IMR-90 (cell line): ENCODE measurements around the gene ATP6V1E1. TPM values are rescaled to one million over a fixed set of nuclear protein-coding genes. Genes with fewer than 3 reads are reported as not detected.
A peak's percentile ranks its signal among the peaks of the same experiment; 100 is the strongest.

Experiments used
- ATAC-seq: fragments of 200-7000 bp; cut with Tn5 transposase; 2 replicates; pipeline ENCODE4 v1.9.1; 2020; ENCODE audit warnings: low read depth, mild to moderate bottlenecking, moderate library complexity
- Bru-seq: library from RNA; stranded (reverse); fragments of 400-500 nt; gene quantifications from one replicate; lab custom pipeline; 2021; lab: Mats Ljungman, UMichigan
- BruChase-seq, 2 experiments: library from RNA; stranded (reverse); fragments of 400-500 nt; gene quantifications; one replicate each; lab custom pipeline; 2021; lab: Mats Ljungman, UMichigan
- BruUV-seq: library from RNA; stranded (reverse); fragments of 400-500 nt; replicated peaks from 2 replicates; lab custom pipeline; 2021; lab: Mats Ljungman, UMichigan
- CTCF ChIA-PET: fragments of 300-600 bp; formaldehyde crosslinking; extraction: SDS; loops from one replicate; lab custom pipeline; 2021; ENCODE audit warnings: antibody characterized with exemption; lab: Yijun Ruan, JAX
- POLR2A ChIA-PET: fragments of 300-600 bp; sonication (Branson Sonifier 250); formaldehyde crosslinking; loops from one replicate; lab custom pipeline; 2022; ENCODE audit warnings: antibody characterized with exemption; ENCODE audit not compliant: unreplicated experiment; lab: Charles Lee
- DNase-seq: peaks from one replicate; pipeline ENCODE4 v3.0.0; 2013
- H2AFZ ChIP-seq: replicated peaks from 2 replicates; pipeline ENCODE3; 2013; ENCODE audit warnings: low read length, mild to moderate bottlenecking; ENCODE audit not compliant: poor library complexity
- H2AK5ac ChIP-seq: 2 replicates; pipeline ENCODE4 v1.6.1; 2013; ENCODE audit warnings: low read depth, low read length, inconsistent platforms
- H2AK9ac ChIP-seq: replicated peaks from 2 replicates; pipeline ENCODE3; 2013; ENCODE audit warnings: mild to moderate bottlenecking, low read depth, low read length, moderate library complexity; ENCODE audit not compliant: poor library complexity
- H2BK120ac ChIP-seq: 2 replicates; pipeline ENCODE4 v1.6.1; 2013; ENCODE audit warnings: low read depth, low read length, inconsistent platforms
- H2BK15ac ChIP-seq: 3 replicates; pipeline ENCODE4 v1.6.1; 2013; ENCODE audit warnings: low read depth, low read length, inconsistent platforms
- H2BK20ac ChIP-seq: 2 replicates; pipeline ENCODE4 v1.6.1; 2013; ENCODE audit warnings: low read depth, mild to moderate bottlenecking, inconsistent platforms, low read length, moderate library complexity
- H2BK5ac ChIP-seq: 2 replicates; pipeline ENCODE4 v1.6.1; 2013; ENCODE audit warnings: mild to moderate bottlenecking, low read depth, low read length, inconsistent platforms; ENCODE audit not compliant: poor library complexity, severe bottlenecking
- H3K14ac ChIP-seq: replicated peaks from 2 replicates; pipeline ENCODE4 v1.6.1; 2013; ENCODE audit warnings: low read depth, low read length, inconsistent platforms
- H3K18ac ChIP-seq: 2 replicates; pipeline ENCODE4 v1.6.1; 2013; ENCODE audit warnings: low read depth, low read length, control low read depth
- H3K23ac ChIP-seq: 2 replicates; pipeline ENCODE4 v1.6.1; 2013; ENCODE audit warnings: low read depth, low read length, inconsistent platforms
- H3K27ac ChIP-seq: 2 replicates; pipeline ENCODE4 v1.5.1; 2013; ENCODE audit warnings: mild to moderate bottlenecking, control low read depth, low read length; ENCODE audit not compliant: insufficient read depth
- H3K27me3 ChIP-seq: 2 replicates; pipeline ENCODE4 v1.6.1; 2013; ENCODE audit warnings: low read length; ENCODE audit not compliant: control insufficient read depth, insufficient read depth
- H3K36me3 ChIP-seq: 2 replicates; pipeline ENCODE4 v1.6.1; 2013; ENCODE audit warnings: low read length, mixed read lengths; ENCODE audit not compliant: control insufficient read depth, insufficient read depth
- H3K4ac ChIP-seq: 2 replicates; pipeline ENCODE4 v1.6.1; 2013; ENCODE audit warnings: low read depth, low read length, inconsistent platforms
- H3K4me1 ChIP-seq: 2 replicates; pipeline ENCODE4 v1.6.1; 2013; ENCODE audit warnings: low read length, mixed read lengths; ENCODE audit not compliant: control insufficient read depth, insufficient read depth
- H3K4me2 ChIP-seq: 2 replicates; pipeline ENCODE4 v1.6.1; 2013; ENCODE audit warnings: low read depth, mild to moderate bottlenecking, control low read depth, low read length, moderate library complexity
- H3K4me3 ChIP-seq: 2 replicates; pipeline ENCODE4 v1.5.1; 2013; ENCODE audit warnings: low read depth, mild to moderate bottlenecking, control low read depth, low read length, moderate library complexity; ENCODE audit not compliant: insufficient read depth
- H3K56ac ChIP-seq: 2 replicates; pipeline ENCODE4 v1.6.1; 2013; ENCODE audit warnings: low read length, inconsistent platforms; ENCODE audit not compliant: insufficient read depth; ENCODE audit errors: extremely low read depth
- H3K79me1 ChIP-seq, 2 experiments: 2 replicates each; pipeline ENCODE4 v1.6.1; 2013; ENCODE audit warnings: low read length in 2 of 2, inconsistent platforms in 1 of 2, low read depth in 1 of 2
- H3K9ac ChIP-seq: 2 replicates; pipeline ENCODE4 v1.6.1; 2013; ENCODE audit warnings: low read depth, low read length, control low read depth
- H3K9me1 ChIP-seq: 2 replicates; pipeline ENCODE4 v1.6.1; 2013; ENCODE audit warnings: low read length, inconsistent platforms; ENCODE audit not compliant: insufficient read depth
- H3K9me3 ChIP-seq: 2 replicates; pipeline ENCODE4 v1.6.1; 2013; ENCODE audit warnings: low read length; ENCODE audit not compliant: control insufficient read depth, insufficient read depth
- H4K20me1 ChIP-seq: 2 replicates; pipeline ENCODE4 v1.6.1; 2013; ENCODE audit warnings: low read length, inconsistent platforms; ENCODE audit not compliant: insufficient read depth
- H4K5ac ChIP-seq: 2 replicates; pipeline ENCODE4 v1.6.1; 2013; ENCODE audit warnings: mild to moderate bottlenecking, low read depth, low read length, control low read depth
- H4K8ac ChIP-seq, 2 experiments: 2 replicates each; pipeline ENCODE4 v1.6.1; 2013; ENCODE audit warnings: low read depth in 2 of 2, low read length in 2 of 2, control low read depth in 1 of 2, inconsistent platforms in 1 of 2
- H4K91ac ChIP-seq: 2 replicates; pipeline ENCODE4 v1.6.1; 2013; ENCODE audit warnings: low read depth, low read length, inconsistent platforms; ENCODE audit not compliant: insufficient read depth
- BHLHE40 ChIP-seq: fragments of 150-350 bp; IDR thresholded peaks from 2 replicates; pipeline ENCODE4 v1.6.1; 2016; ENCODE audit warnings: mild to moderate bottlenecking, low read depth, low read length
- CEBPB ChIP-seq: IDR thresholded peaks from 2 replicates; pipeline ENCODE4 v1.6.1; 2012; ENCODE audit warnings: low read depth, low read length, improper control_type of control experiment
- CHD1 ChIP-seq: IDR thresholded peaks from 2 replicates; pipeline ENCODE4 v1.6.1; 2012; ENCODE audit warnings: low read depth, low read length, improper control_type of control experiment
- FOS ChIP-seq: fragments of 150-350 bp; IDR thresholded peaks from 2 replicates; pipeline ENCODE4 v1.6.1; 2016; ENCODE audit warnings: low read depth, low read length
- MXI1 ChIP-seq: IDR thresholded peaks from 2 replicates; pipeline ENCODE4 v1.6.1; 2012; ENCODE audit warnings: low read depth, mild to moderate bottlenecking, low read length, moderate library complexity, borderline replicate concordance
- NFE2L2 ChIP-seq: fragments of 150-350 bp; IDR thresholded peaks from 2 replicates; pipeline ENCODE4 v1.6.1; 2016; ENCODE audit warnings: low read depth, mild to moderate bottlenecking, low read length
- POLR2A ChIP-seq: IDR thresholded peaks from 2 replicates; pipeline ENCODE4 v1.6.1; 2012; ENCODE audit warnings: mild to moderate bottlenecking, low read depth, low read length
- RAD21 ChIP-seq: IDR thresholded peaks from 2 replicates; pipeline ENCODE4 v1.6.1; 2012; ENCODE audit warnings: low read length, improper control_type of control experiment
- RCOR1 ChIP-seq: IDR thresholded peaks from 2 replicates; pipeline ENCODE4 v1.6.1; 2012; ENCODE audit warnings: mild to moderate bottlenecking, low read length, improper control_type of control experiment; ENCODE audit not compliant: insufficient replicate concordance
- RFX5 ChIP-seq: IDR thresholded peaks from 2 replicates; pipeline ENCODE4 v1.8.0; 2012; ENCODE audit warnings: low read depth, mild to moderate bottlenecking, low read length, moderate library complexity
- SMC3 ChIP-seq: fragments of 150-350 bp; IDR thresholded peaks from 2 replicates; pipeline ENCODE4 v1.6.1; 2016; ENCODE audit warnings: low read depth, mild to moderate bottlenecking, antibody characterized with exemption, low read length, moderate library complexity
- WGBS, 2 experiments: methylation state at CpG; one replicate each; pipeline versions ENCODE4 v1.1.5 to v1.1.7; 2013; ENCODE audit warnings: missing lambda C conversion rate in 2 of 2; ENCODE audit not compliant: insufficient read length in 1 of 2; ENCODE audit errors: extremely low coverage in 2 of 2; 5-methylcytosine and 5-hydroxymethylcytosine counted together
- dilution Hi-C: fragments of 300-500 bp; cut with HindIII; formaldehyde crosslinking; loops from one replicate; pipeline ENCODE4 v1.14.3; 2018; ENCODE audit warnings: low sequenced_read_pairs; ENCODE audit not compliant: unreplicated experiment
- in situ Hi-C: fragments of 300-500 bp; cut with MboI; formaldehyde crosslinking; loops from 3 replicates; pipeline ENCODE4 v1.14.3; 2019; ENCODE audit warnings: low sequenced_read_pairs, inconsistent platforms, mixed read lengths
- intact Hi-C: fragments of 100-400 bp; cut with micrococcal nuclease; formaldehyde crosslinking; loops from 2 replicates; pipeline ENCODE4 v1.10.0; 2022
- long read RNA-seq: library from polyadenylated mRNA; unstranded; transcript quantifications from one replicate; pipeline ENCODE4 v2.0.0, GENCODE V29; 2021; ENCODE audit not compliant: unreplicated experiment
- polyA plus RNA-seq, 3 experiments: library from polyadenylated mRNA; depleted of rRNA; stranded (reverse); fragments of >200 nt; gene quantifications; 2 replicates each; pipeline ENCODE4 v1.2.3, GENCODE V29; 2012; ENCODE audit warnings: low replicate concordance in 1 of 3
- total RNA-seq: library from RNA; depleted of rRNA; stranded (reverse); fragments of >200 nt; gene quantifications from 2 replicates; pipeline ENCODE4 v1.2.3, GENCODE V29; 2012; rRNA removed
- TF ChIP-seq, protein P1 (sequence below): fragments of 150-350 bp; IDR thresholded peaks from 2 replicates; pipeline ENCODE4 v1.6.1; 2017; ENCODE audit warnings: mild to moderate bottlenecking, antibody characterized with exemption, low read length, low read depth
- TF ChIP-seq, protein P2 (sequence below): fragments of 150-350 bp; IDR thresholded peaks from 2 replicates; pipeline ENCODE4 v1.6.1; 2016; ENCODE audit warnings: low read depth, mild to moderate bottlenecking, low read length, moderate library complexity, borderline replicate concordance

Gene ATP6V1E1
- total RNA-seq (144 and 151 TPM in 2 replicates), polyA plus RNA-seq (2012; rRNA removed) (123 and 148 TPM in 2 replicates), Bru-seq, nascent RNA (percentile 85 among the genes with signal in this experiment), BruChase-seq, experiment 1, labeled RNA remaining after a 6-hour chase (percentile 82 among the genes with signal in this experiment), BruChase-seq, experiment 2, labeled RNA remaining after a 2-hour chase (percentile 71 among the genes with signal in this experiment)
- 46.0 and 80.4 TPM in 2 replicates for polyA plus RNA-seq (2012; cell fraction: cytosol; rRNA removed)
- 14.4 and 72.5 TPM in 2 replicates for polyA plus RNA-seq (2012; cell fraction: nucleus; rRNA removed; ENCODE audit: low replicate concordance)
- long read RNA-seq, transcript ATP6V1E1-201 (9 exons, 1,402 nt), result major isoform, 63 of 113 reads
- long read RNA-seq, partial matches to known transcripts, result 45 of 113 reads
- long read RNA-seq, other reads (novel, unspliced or antisense), result 0 of 113 reads

DNA sequence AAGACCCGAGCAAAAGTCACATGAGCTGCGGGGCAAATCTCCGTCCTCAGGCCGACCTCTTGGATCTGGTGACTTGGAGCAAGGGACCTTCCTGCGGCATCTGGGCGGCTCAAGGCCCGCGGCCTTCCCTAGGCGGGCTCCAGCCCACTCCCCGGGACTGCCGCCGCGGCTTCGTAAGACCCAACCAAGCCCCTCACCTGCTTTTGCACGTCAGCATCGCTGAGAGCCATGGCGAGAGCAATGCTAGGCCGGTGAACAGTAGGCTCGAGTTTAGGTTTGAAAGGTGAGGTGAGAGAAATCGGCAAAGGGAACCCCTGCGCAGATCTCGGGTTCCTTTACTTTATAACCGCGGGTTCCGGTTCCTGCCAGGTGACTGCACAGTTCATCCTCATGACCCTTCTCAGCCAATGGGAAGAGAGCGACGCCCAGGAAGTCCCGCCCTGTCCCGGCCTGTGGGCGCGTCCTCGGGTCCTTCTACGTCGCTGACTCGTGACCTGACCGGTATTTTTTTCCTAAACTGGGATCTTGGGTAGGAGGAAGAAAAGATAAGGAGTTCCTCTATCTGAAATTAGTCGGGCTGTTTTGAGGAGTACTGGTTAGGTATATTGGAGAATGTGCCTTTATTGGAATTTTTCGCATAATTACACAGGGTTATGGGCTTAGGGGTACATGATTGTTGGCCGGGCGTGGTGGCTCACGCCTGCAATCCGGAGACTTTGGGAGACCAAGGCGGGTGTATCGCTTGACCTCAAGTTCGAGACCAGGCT lies at the start of gene ATP6V1E1:
ATP6V1E1 (minus strand) TSS at position 344 of the 767 bp plus-strand sequence; CDS start at position 230, 114 bp downstream.
- peak within 1 kb of the TSS; percentile 96 for H3K9ac ChIP-seq
- peaks cover 3% of the 10 kb centered on the region for H3K36me3 ChIP-seq
- peak within 1 kb of the TSS; percentile 93 for H4K91ac ChIP-seq
- dilution Hi-C loops, result no loop called here
- H4K20me1 ChIP-seq, result peaks cover 1% of the 10 kb centered on the region; the same call in 1 of the 2 replicates
- peak within 1 kb of the TSS; percentile 94 for H3K23ac ChIP-seq
- H3K9me1 ChIP-seq, result peaks cover under 1% of the 10 kb centered on the region; the same call in 1 of the 2 replicates
- H3K18ac ChIP-seq, result peak within 1 kb of the TSS; percentile 88
- peaks cover under 1% of the 10 kb centered on the region for H3K4me1 ChIP-seq
- peak within 1 kb of the TSS; percentile 85 for H4K5ac ChIP-seq
- 0% methylated on average over 10 of the region's 45 CpGs; no CpG with 5 or more reads in 1 of the 2 experiments for WGBS, 2 experiments
- H3K79me1 ChIP-seq, result peaks cover 9 to 44% of the 10 kb centered on the region in 2 experiments
- ATAC-seq, result peak; percentile 99
- H3K4ac ChIP-seq, result peak within 1 kb of the TSS; percentile 92
- peak within 1 kb of the TSS; percentile 92 for H2AK5ac ChIP-seq
- no peaks in the 10 kb centered on the region for H3K9me3 ChIP-seq
- peak within 1 kb of the TSS; percentile 98 to 99 for H4K8ac ChIP-seq
- peak; percentile 96 for DNase-seq
- intact Hi-C loops, result loop anchor here (5.0 kb wide), 1 partner anchor 56 kb away; no protein-coding TSS in a partner anchor
- peak within 1 kb of the TSS; percentile 54; the same call in 1 of the 3 replicates for H2BK15ac ChIP-seq
- peak within 1 kb of the TSS; percentile 87 for H2BK5ac ChIP-seq
- in situ Hi-C loops, result no loop called here
- no peaks in the 10 kb centered on the region for H3K27me3 ChIP-seq
- H3K14ac ChIP-seq, result peak within 1 kb of the TSS; percentile 98
- peak within 1 kb of the TSS; percentile 97 for H3K27ac ChIP-seq
- ChIA-PET CTCF (no interaction called here), POLR2A (no interaction called here)
- H3K4me2 ChIP-seq, result peak within 1 kb of the TSS; percentile 85
- peak within 1 kb of the TSS; percentile 95 for H3K56ac ChIP-seq
- H2AFZ ChIP-seq, result peak within 1 kb of the TSS; percentile 96
- H2BK120ac ChIP-seq, result peak within 1 kb of the TSS; percentile 67
- H2AK9ac ChIP-seq, result peak within 1 kb of the TSS; percentile 94
- BruUV-seq, result TSS peak; percentile 70
- peak within 1 kb of the TSS; percentile 69 for H3K4me3 ChIP-seq
- peak within 1 kb of the TSS; percentile 8; the same call in 1 of the 2 replicates for H2BK20ac ChIP-seq
- no peak for TF ChIP-seq SMC3
- TF ChIP-seq POLR2A, result peak; percentile 88
- TF ChIP-seq NFE2L2, result no peak
- no peak for TF ChIP-seq RFX5
- peak; percentile 39; the same call in 1 of the 2 replicates for TF ChIP-seq FOS
- TF ChIP-seq RCOR1, result peak; percentile 44
- no peak for TF ChIP-seq CHD1
- TF ChIP-seq CEBPB, result no peak
- TF ChIP-seq MXI1, result no peak; the same call in 1 of the 2 replicates
- TF ChIP-seq BHLHE40, result peak; percentile 65; the same call in 1 of the 2 replicates
- TF ChIP-seq, protein P1, sequence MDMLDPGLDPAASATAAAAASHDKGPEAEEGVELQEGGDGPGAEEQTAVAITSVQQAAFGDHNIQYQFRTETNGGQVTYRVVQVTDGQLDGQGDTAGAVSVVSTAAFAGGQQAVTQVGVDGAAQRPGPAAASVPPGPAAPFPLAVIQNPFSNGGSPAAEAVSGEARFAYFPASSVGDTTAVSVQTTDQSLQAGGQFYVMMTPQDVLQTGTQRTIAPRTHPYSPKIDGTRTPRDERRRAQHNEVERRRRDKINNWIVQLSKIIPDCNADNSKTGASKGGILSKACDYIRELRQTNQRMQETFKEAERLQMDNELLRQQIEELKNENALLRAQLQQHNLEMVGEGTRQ, result peak; percentile 97
- TF ChIP-seq, protein P2, sequence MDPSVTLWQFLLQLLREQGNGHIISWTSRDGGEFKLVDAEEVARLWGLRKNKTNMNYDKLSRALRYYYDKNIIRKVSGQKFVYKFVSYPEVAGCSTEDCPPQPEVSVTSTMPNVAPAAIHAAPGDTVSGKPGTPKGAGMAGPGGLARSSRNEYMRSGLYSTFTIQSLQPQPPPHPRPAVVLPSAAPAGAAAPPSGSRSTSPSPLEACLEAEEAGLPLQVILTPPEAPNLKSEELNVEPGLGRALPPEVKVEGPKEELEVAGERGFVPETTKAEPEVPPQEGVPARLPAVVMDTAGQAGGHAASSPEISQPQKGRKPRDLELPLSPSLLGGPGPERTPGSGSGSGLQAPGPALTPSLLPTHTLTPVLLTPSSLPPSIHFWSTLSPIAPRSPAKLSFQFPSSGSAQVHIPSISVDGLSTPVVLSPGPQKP, result no peak
- TF ChIP-seq RAD21, result no peak
